HCT116 (cell line): ENCODE data around the gene FAM151B.

ENCODE experiments used
- EZH2 ChIP-seq: fragments of 200-600 bp; sonication (generic); IDR thresholded peaks from 2 replicates; pipeline ENCODE4 v1.6.1; 2017; ENCODE audit warnings: antibody characterized with exemption, mixed run types
- POLR2AphosphoS5 ChIP-seq: IDR thresholded peaks from 2 replicates; pipeline ENCODE4 v1.6.1; 2011; ENCODE audit warnings: mild to moderate bottlenecking, low read depth, low read length, moderate library complexity
- RAD21 ChIP-seq: IDR thresholded peaks from 2 replicates; pipeline ENCODE4 v1.6.1; 2012; ENCODE audit warnings: low read depth, mild to moderate bottlenecking
- SIN3A ChIP-seq: IDR thresholded peaks from 2 replicates; pipeline ENCODE4 v1.6.1; 2012; ENCODE audit warnings: low read depth
- SP1 ChIP-seq: IDR thresholded peaks from 2 replicates; pipeline ENCODE4 v1.6.1; 2012; ENCODE audit warnings: low read depth
- YY1 ChIP-seq: IDR thresholded peaks from 2 replicates; pipeline ENCODE4 v1.6.1; 2011; ENCODE audit warnings: low read length, low read depth, moderate library complexity, mild to moderate bottlenecking; ENCODE audit not compliant: insufficient replicate concordance; ENCODE audit errors: extremely low read depth
- TF ChIP-seq, protein P1 (sequence below), 3 experiments: fragments of 200-600 bp in 1 of 3; sonication (generic) in 1 of 3; IDR thresholded peaks in 2 of 3; conservative IDR thresholded peaks in 1 of 3; 2 replicates each; pipeline ENCODE4 v1.5.1; 2012 to 2017; ENCODE audit warnings: low read depth in 2 of 3, low read length in 2 of 3, antibody characterized with exemption in 1 of 3, borderline replicate concordance in 1 of 3, control low read depth in 1 of 3, mild to moderate bottlenecking in 1 of 3, mixed read lengths in 1 of 3, mixed run types in 1 of 3, moderate library complexity in 1 of 3; ENCODE audit not compliant: insufficient read depth in 1 of 3
- TF ChIP-seq, protein P2 (sequence below): IDR thresholded peaks from 2 replicates; pipeline ENCODE4 v1.6.1; 2012; ENCODE audit warnings: low read depth

DNA sequence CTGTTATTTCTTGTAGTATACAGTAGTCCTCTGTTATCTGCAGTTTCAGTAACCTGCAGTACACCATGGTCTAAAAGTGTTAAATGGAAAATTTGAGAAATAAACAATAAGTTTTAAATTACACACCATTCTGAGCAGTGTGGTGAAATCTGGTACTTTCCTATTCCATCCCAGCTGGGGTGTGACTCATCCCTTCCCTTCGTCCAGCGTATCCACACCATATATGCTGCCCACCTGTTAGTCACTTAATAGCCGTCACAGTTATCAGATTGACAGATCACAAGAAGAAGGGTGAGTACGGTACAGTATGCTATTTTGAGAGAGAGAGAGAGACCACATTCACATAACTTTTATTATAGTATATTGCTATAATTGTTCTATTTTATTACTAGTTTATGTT, 28.9 kb downstream of the FAM151B start:
- TF ChIP-seq, protein P1, sequence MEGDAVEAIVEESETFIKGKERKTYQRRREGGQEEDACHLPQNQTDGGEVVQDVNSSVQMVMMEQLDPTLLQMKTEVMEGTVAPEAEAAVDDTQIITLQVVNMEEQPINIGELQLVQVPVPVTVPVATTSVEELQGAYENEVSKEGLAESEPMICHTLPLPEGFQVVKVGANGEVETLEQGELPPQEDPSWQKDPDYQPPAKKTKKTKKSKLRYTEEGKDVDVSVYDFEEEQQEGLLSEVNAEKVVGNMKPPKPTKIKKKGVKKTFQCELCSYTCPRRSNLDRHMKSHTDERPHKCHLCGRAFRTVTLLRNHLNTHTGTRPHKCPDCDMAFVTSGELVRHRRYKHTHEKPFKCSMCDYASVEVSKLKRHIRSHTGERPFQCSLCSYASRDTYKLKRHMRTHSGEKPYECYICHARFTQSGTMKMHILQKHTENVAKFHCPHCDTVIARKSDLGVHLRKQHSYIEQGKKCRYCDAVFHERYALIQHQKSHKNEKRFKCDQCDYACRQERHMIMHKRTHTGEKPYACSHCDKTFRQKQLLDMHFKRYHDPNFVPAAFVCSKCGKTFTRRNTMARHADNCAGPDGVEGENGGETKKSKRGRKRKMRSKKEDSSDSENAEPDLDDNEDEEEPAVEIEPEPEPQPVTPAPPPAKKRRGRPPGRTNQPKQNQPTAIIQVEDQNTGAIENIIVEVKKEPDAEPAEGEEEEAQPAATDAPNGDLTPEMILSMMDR (IDR thresholded peaks at IDR 0.05 in 2 of 3, conservative IDR thresholded peaks at IDR 0.05 in 1 of 3; ENCODE audit: borderline replicate concordance in 1 of 3, insufficient read depth in 1 of 3, low read depth in 2 of 3, low read length in 2 of 3): no peak
- TF ChIP-seq SP1: no peak
- TF ChIP-seq, protein P2, sequence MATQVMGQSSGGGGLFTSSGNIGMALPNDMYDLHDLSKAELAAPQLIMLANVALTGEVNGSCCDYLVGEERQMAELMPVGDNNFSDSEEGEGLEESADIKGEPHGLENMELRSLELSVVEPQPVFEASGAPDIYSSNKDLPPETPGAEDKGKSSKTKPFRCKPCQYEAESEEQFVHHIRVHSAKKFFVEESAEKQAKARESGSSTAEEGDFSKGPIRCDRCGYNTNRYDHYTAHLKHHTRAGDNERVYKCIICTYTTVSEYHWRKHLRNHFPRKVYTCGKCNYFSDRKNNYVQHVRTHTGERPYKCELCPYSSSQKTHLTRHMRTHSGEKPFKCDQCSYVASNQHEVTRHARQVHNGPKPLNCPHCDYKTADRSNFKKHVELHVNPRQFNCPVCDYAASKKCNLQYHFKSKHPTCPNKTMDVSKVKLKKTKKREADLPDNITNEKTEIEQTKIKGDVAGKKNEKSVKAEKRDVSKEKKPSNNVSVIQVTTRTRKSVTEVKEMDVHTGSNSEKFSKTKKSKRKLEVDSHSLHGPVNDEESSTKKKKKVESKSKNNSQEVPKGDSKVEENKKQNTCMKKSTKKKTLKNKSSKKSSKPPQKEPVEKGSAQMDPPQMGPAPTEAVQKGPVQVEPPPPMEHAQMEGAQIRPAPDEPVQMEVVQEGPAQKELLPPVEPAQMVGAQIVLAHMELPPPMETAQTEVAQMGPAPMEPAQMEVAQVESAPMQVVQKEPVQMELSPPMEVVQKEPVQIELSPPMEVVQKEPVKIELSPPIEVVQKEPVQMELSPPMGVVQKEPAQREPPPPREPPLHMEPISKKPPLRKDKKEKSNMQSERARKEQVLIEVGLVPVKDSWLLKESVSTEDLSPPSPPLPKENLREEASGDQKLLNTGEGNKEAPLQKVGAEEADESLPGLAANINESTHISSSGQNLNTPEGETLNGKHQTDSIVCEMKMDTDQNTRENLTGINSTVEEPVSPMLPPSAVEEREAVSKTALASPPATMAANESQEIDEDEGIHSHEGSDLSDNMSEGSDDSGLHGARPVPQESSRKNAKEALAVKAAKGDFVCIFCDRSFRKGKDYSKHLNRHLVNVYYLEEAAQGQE: no peak
- TF ChIP-seq POLR2AphosphoS5: no peak
- no peak for TF ChIP-seq YY1
- no peak for TF ChIP-seq SIN3A
- TF ChIP-seq RAD21: no peak
- no peak for TF ChIP-seq EZH2
